ENCODE results near the gene TPP2.

GRCh38 chr13:102645701-102646100 lies 48.9 kb downstream of the TPP2 start:
- no peak for TF ChIP-seq CTCF (conservative IDR thresholded peaks at IDR 0.05; ENCODE audit: low read depth, low read length)
- no peak for TF ChIP-seq EZH2 (IDR thresholded peaks at IDR 0.05; ENCODE audit: borderline replicate concordance, low read depth, low read length, poor library complexity, severe bottlenecking)

Data from A673 (cell line).